C4-2B (cell line): ENCODE measurements around the gene GIT1.

Experiments used
- CTCF ChIP-seq: fragments of 450-650 bp; conservative IDR thresholded peaks from 2 replicates; pipeline ENCODE4 v1.5.1; 2017; ENCODE audit warnings: mild to moderate bottlenecking
- ZFX ChIP-seq: fragments of 450-650 bp; IDR thresholded peaks from 2 replicates; pipeline ENCODE4 v1.6.1; 2017

GRCh38 chr17:29546085-29546484, 43.4 kb downstream of the GIT1 start:
- TF ChIP-seq CTCF = no peak
- TF ChIP-seq ZFX = no peak
